ENCODE data around the gene AGRN.
"Not testable (repeated sequence)": the region's sequence is repeated elsewhere in the genome, so short reads cannot be mapped to it uniquely, and the experiment has no call there.

Gene AGRN

GRCh38 chr1:1060281-1061000 is 40.5 kb downstream of the AGRN start:
- Histone ChIP-seq H3K36me3 (ENCODE audit: control insufficient read depth in 1 of 2, insufficient read depth in 2 of 2, low read length in 2 of 2) (no peaks in the 10 kb centered on the region), H3K4me3 (ENCODE audit: low read depth in 1 of 2, low read length in 2 of 2) (no peak overlapping the region), H3K27ac (ENCODE audit: low read length) (no peak overlapping the region), H3K27me3 (ENCODE audit: low read depth, low read length) (peaks cover 34% of the 10 kb centered on the region), H3K9me3 (ENCODE audit: control insufficient read depth in 1 of 2, low read length in 2 of 2) (no peaks in the 10 kb centered on the region), H3K4me1 (ENCODE audit: control insufficient read depth in 1 of 2, insufficient read depth in 2 of 2, low read length in 2 of 2) (peaks cover 0 to 29% of the 10 kb centered on the region in 2 donors)

- Histone ChIP-seq H3K9me3 (ENCODE audit: control insufficient read depth in 1 of 2, low read length in 2 of 2) (no peaks in the 10 kb centered on the region), H3K27me3 (ENCODE audit: low read depth, low read length) (peaks cover 34% of the 10 kb centered on the region), H3K4me1 (ENCODE audit: control insufficient read depth in 1 of 2, insufficient read depth in 2 of 2, low read length in 2 of 2) (peaks cover 0 to 29% of the 10 kb centered on the region in 2 donors), H3K27ac (ENCODE audit: low read length) (no peak overlapping the region), H3K4me3 (ENCODE audit: low read depth in 1 of 2, low read length in 2 of 2) (no peak overlapping the region), H3K36me3 (ENCODE audit: control insufficient read depth in 1 of 2, insufficient read depth in 2 of 2, low read length in 2 of 2) (no peaks in the 10 kb centered on the region)
Measured at GRCh38 chr1:1061682-1062345, 41.9 kb downstream of the AGRN start.

GRCh38 chr1:1062348-1063163 is 42.6 kb downstream of the AGRN start:
- H3K4me3 ChIP-seq (ENCODE audit: low read depth in 1 of 2, low read length in 2 of 2), result no peak overlapping the region
- H3K27me3 ChIP-seq (ENCODE audit: low read depth, low read length), result peaks cover 35% of the 10 kb centered on the region
- no peaks in the 10 kb centered on the region for H3K9me3 ChIP-seq (ENCODE audit: control insufficient read depth in 1 of 2, low read length in 2 of 2)
- peaks cover 0 to 29% of the 10 kb centered on the region in 2 donors for H3K4me1 ChIP-seq (ENCODE audit: control insufficient read depth in 1 of 2, insufficient read depth in 2 of 2, low read length in 2 of 2)
- no peak overlapping the region for H3K27ac ChIP-seq (ENCODE audit: low read length)
- no peaks in the 10 kb centered on the region for H3K36me3 ChIP-seq (ENCODE audit: control insufficient read depth in 1 of 2, insufficient read depth in 2 of 2, low read length in 2 of 2)

- H3K27me3 ChIP-seq (ENCODE audit: low read depth, low read length), result peaks cover 37% of the 10 kb centered on the region
- no peak overlapping the region for H3K27ac ChIP-seq (ENCODE audit: low read length)
- no peaks in the 10 kb centered on the region for H3K9me3 ChIP-seq (ENCODE audit: control insufficient read depth in 1 of 2, low read length in 2 of 2)
- peaks cover 0 to 33% of the 10 kb centered on the region in 2 donors for H3K4me1 ChIP-seq (ENCODE audit: control insufficient read depth in 1 of 2, insufficient read depth in 2 of 2, low read length in 2 of 2)
- H3K4me3 ChIP-seq (ENCODE audit: low read depth in 1 of 2, low read length in 2 of 2), result no peak overlapping the region
- no peaks in the 10 kb centered on the region for H3K36me3 ChIP-seq (ENCODE audit: control insufficient read depth in 1 of 2, insufficient read depth in 2 of 2, low read length in 2 of 2)
Measured at GRCh38 chr1:1063261-1063944, 43.5 kb downstream of the AGRN start.

- H3K4me3 ChIP-seq (ENCODE audit: low read depth in 1 of 2, low read length in 2 of 2), result no peak overlapping the region
- H3K9me3 ChIP-seq (ENCODE audit: control insufficient read depth in 1 of 2, low read length in 2 of 2), result no peaks in the 10 kb centered on the region
- H3K4me1 ChIP-seq (ENCODE audit: control insufficient read depth in 1 of 2, insufficient read depth in 2 of 2, low read length in 2 of 2), result peaks cover 0 to 34% of the 10 kb centered on the region in 2 donors
- H3K36me3 ChIP-seq (ENCODE audit: control insufficient read depth in 1 of 2, insufficient read depth in 2 of 2, low read length in 2 of 2), result no peaks in the 10 kb centered on the region
- H3K27ac ChIP-seq (ENCODE audit: low read length), result no peak overlapping the region
- H3K27me3 ChIP-seq (ENCODE audit: low read depth, low read length), result peaks cover 31% of the 10 kb centered on the region
Measured at GRCh38 chr1:1063945-1064831, 44.3 kb downstream of the AGRN start.

- no peaks in the 10 kb centered on the region for H3K9me3 ChIP-seq (ENCODE audit: control insufficient read depth in 1 of 2, low read length in 2 of 2)
- H3K4me1 ChIP-seq (ENCODE audit: control insufficient read depth in 1 of 2, insufficient read depth in 2 of 2, low read length in 2 of 2), result peaks cover 0 to 30% of the 10 kb centered on the region in 2 donors
- peaks cover 28% of the 10 kb centered on the region for H3K27me3 ChIP-seq (ENCODE audit: low read depth, low read length)
- no peak overlapping the region for H3K4me3 ChIP-seq (ENCODE audit: low read depth in 1 of 2, low read length in 2 of 2)
- H3K27ac ChIP-seq (ENCODE audit: low read length), result no peak overlapping the region
- H3K36me3 ChIP-seq (ENCODE audit: control insufficient read depth in 1 of 2, insufficient read depth in 2 of 2, low read length in 2 of 2), result no peaks in the 10 kb centered on the region
Measured at GRCh38 chr1:1065265-1065939, 45.5 kb downstream of the AGRN start.

- H3K27me3 ChIP-seq (ENCODE audit: low read depth, low read length), result peaks cover 25% of the 10 kb centered on the region
- H3K27ac ChIP-seq (ENCODE audit: low read length); H3K4me3 ChIP-seq (ENCODE audit: low read depth in 1 of 2, low read length in 2 of 2); H3K36me3 ChIP-seq (ENCODE audit: control insufficient read depth in 1 of 2, insufficient read depth in 2 of 2, low read length in 2 of 2); H3K9me3 ChIP-seq (ENCODE audit: control insufficient read depth in 1 of 2, low read length in 2 of 2): not testable (repeated sequence)
- peaks cover 0 to 30% of the 10 kb centered on the region in 2 donors for H3K4me1 ChIP-seq (ENCODE audit: control insufficient read depth in 1 of 2, insufficient read depth in 2 of 2, low read length in 2 of 2)
Measured at GRCh38 chr1:1065940-1066304, 46.0 kb downstream of the AGRN start.

GRCh38 chr1:1066403-1067283 is 46.7 kb downstream of the AGRN start:
- peaks cover 25% of the 10 kb centered on the region for H3K27me3 ChIP-seq (ENCODE audit: low read depth, low read length)
- no peak overlapping the region for H3K27ac ChIP-seq (ENCODE audit: low read length)
- no peak overlapping the region for H3K4me3 ChIP-seq (ENCODE audit: low read depth in 1 of 2, low read length in 2 of 2)
- H3K36me3 ChIP-seq (ENCODE audit: control insufficient read depth in 1 of 2, insufficient read depth in 2 of 2, low read length in 2 of 2), result no peaks in the 10 kb centered on the region
- peaks cover 0 to 30% of the 10 kb centered on the region in 2 donors for H3K4me1 ChIP-seq (ENCODE audit: control insufficient read depth in 1 of 2, insufficient read depth in 2 of 2, low read length in 2 of 2)
- no peaks in the 10 kb centered on the region for H3K9me3 ChIP-seq (ENCODE audit: control insufficient read depth in 1 of 2, low read length in 2 of 2)

- Histone ChIP-seq H3K9me3 (ENCODE audit: control insufficient read depth in 1 of 2, low read length in 2 of 2) (no peaks in the 10 kb centered on the region), H3K27me3 (ENCODE audit: low read depth, low read length) (peaks cover 25% of the 10 kb centered on the region), H3K4me3 (ENCODE audit: low read depth in 1 of 2, low read length in 2 of 2) (no peak overlapping the region), H3K36me3 (ENCODE audit: control insufficient read depth in 1 of 2, insufficient read depth in 2 of 2, low read length in 2 of 2) (no peaks in the 10 kb centered on the region), H3K27ac (ENCODE audit: low read length) (no peak overlapping the region), H3K4me1 (ENCODE audit: control insufficient read depth in 1 of 2, insufficient read depth in 2 of 2, low read length in 2 of 2) (peaks cover 0 to 30% of the 10 kb centered on the region in 2 donors)
Measured at GRCh38 chr1:1067284-1067859, 47.5 kb downstream of the AGRN start.
